H1 (cell line): ENCODE results near the gene CDYL2. TPM values are rescaled to one million over a fixed set of nuclear protein-coding genes. Genes with fewer than 3 reads are reported as not detected.
"Not testable (repeated sequence)": the region's sequence is repeated elsewhere in the genome, so short reads cannot be mapped to it uniquely, and the experiment has no call there.

ENCODE experiments used
- CTCF ChIA-PET: fragments of 300-600 bp; sonication (Branson Sonifier 250); formaldehyde crosslinking; loops from one replicate; lab custom pipeline; 2021; ENCODE audit not compliant: partially characterized antibody; lab: Charles Lee
- POLR2A ChIA-PET: fragments of 300-600 bp; sonication (Branson Sonifier 250); formaldehyde crosslinking; loops from one replicate; lab custom pipeline; 2021; ENCODE audit warnings: inconsistent platforms; ENCODE audit not compliant: partially characterized antibody; lab: Charles Lee
- DNase-seq, 2 experiments: peaks; one replicate each; pipeline versions ENCODE4 v3.0.0 to v3.0.0-alpha.2; 2010 to 2022; ENCODE audit warnings: low spot score in 2 of 2, low read depth in 1 of 2, mixed read lengths in 1 of 2
- FAIRE-seq: peaks from 2 replicates; lab custom pipeline; 2011; peaks lifted over from hg19 to GRCh38; lab: Jason Lieb, UNC
- H2AFZ ChIP-seq: 2 replicates; pipeline ENCODE4 v1.8.1; 2012; ENCODE audit warnings: low read length, inconsistent platforms
- H2AK5ac ChIP-seq: 2 replicates; pipeline ENCODE4 v1.6.1; 2013; ENCODE audit warnings: low read depth, low read length
- H2BK120ac ChIP-seq: replicated peaks from 2 replicates; pipeline ENCODE3; 2013; ENCODE audit warnings: low read depth, low read length, inconsistent platforms
- H2BK12ac ChIP-seq: 2 replicates; pipeline ENCODE4 v1.6.1; 2013; ENCODE audit warnings: low read depth, low read length
- H2BK15ac ChIP-seq: 2 replicates; pipeline ENCODE4 v1.6.1; 2013; ENCODE audit warnings: low read length
- H2BK20ac ChIP-seq: 2 replicates; pipeline ENCODE4 v1.6.1; 2013; ENCODE audit warnings: low read length
- H2BK5ac ChIP-seq: 2 replicates; pipeline ENCODE4 v1.6.1; 2013; ENCODE audit warnings: low read depth, low read length
- H3K14ac ChIP-seq: 2 replicates; pipeline ENCODE4 v1.6.1; 2013; ENCODE audit warnings: inconsistent platforms; ENCODE audit not compliant: insufficient read length
- H3K18ac ChIP-seq: 2 replicates; pipeline ENCODE4 v1.6.1; 2013; ENCODE audit warnings: low read length; ENCODE audit errors: extremely low read depth
- H3K23ac ChIP-seq: 2 replicates; pipeline ENCODE4 v1.6.1; 2013; ENCODE audit warnings: inconsistent platforms; ENCODE audit not compliant: insufficient read length
- H3K23me2 ChIP-seq: 2 replicates; pipeline ENCODE4 v1.6.1; 2013; ENCODE audit warnings: low read depth, low read length
- H3K27ac ChIP-seq: 2 replicates; pipeline ENCODE4 v1.6.1; 2011; ENCODE audit warnings: low read depth, low read length, inconsistent platforms
- H3K27me3 ChIP-seq, 4 experiments: replicated peaks in 1 of 4; 1 replicate in 1 of 4; 2 replicates in 3 of 4; pipeline versions ENCODE4 v1.6.1 to v1.8.1; 2011 to 2013; ENCODE audit warnings: low read length in 3 of 4, mild to moderate bottlenecking in 3 of 4, inconsistent platforms in 2 of 4, mixed read lengths in 2 of 4, moderate library complexity in 1 of 4; ENCODE audit not compliant: control insufficient read depth in 3 of 4, insufficient read depth in 3 of 4; ENCODE audit errors: extremely low read depth in 1 of 4
- H3K36me3 ChIP-seq, 4 experiments: 2 replicates each; pipeline versions ENCODE4 v1.6.1 to v1.8.1; 2011 to 2013; ENCODE audit warnings: mild to moderate bottlenecking in 4 of 4, low read length in 3 of 4, moderate library complexity in 2 of 4, control low read depth in 1 of 4, inconsistent platforms in 1 of 4; ENCODE audit not compliant: insufficient read depth in 4 of 4, control insufficient read depth in 2 of 4
- H3K4ac ChIP-seq: replicated peaks from 2 replicates; pipeline ENCODE3; 2013; ENCODE audit warnings: low read length, low read depth, mixed read lengths, inconsistent platforms; ENCODE audit not compliant: insufficient read length
- H3K4me1 ChIP-seq, 4 experiments: replicated peaks in 1 of 4; 1 replicate in 1 of 4; 2 replicates in 3 of 4; pipeline versions ENCODE4 v1.6.1 to v1.8.1; 2011 to 2013; ENCODE audit warnings: low read length in 3 of 4, inconsistent platforms in 2 of 4, mixed read lengths in 1 of 4; ENCODE audit not compliant: insufficient read depth in 4 of 4, control insufficient read depth in 3 of 4
- H3K4me2 ChIP-seq, 2 experiments: 2 replicates each; pipeline versions ENCODE4 v1.6.1 to v1.8.1; 2011 to 2013; ENCODE audit warnings: low read depth in 2 of 2, low read length in 2 of 2, control low read depth in 1 of 2, inconsistent platforms in 1 of 2, mild to moderate bottlenecking in 1 of 2; ENCODE audit not compliant: insufficient read depth in 1 of 2
- H3K4me3 ChIP-seq, 4 experiments: fragments of 200-600, 300-600 bp in 1 of 4; sonication (generic), shearing (Covaris generic), sonication (Bioruptor Twin) in 1 of 4; 2 replicates each; pipeline versions ENCODE4 v1.5.1 to v1.8.1; 2011 to 2016; ENCODE audit warnings: low read length in 4 of 4, low read depth in 3 of 4, control low read depth in 2 of 4, inconsistent platforms in 2 of 4, mild to moderate bottlenecking in 2 of 4, mixed read lengths in 1 of 4, moderate library complexity in 1 of 4; ENCODE audit not compliant: insufficient read depth in 2 of 4; ENCODE audit errors: extremely low read depth in 1 of 4
- H3K56ac ChIP-seq: replicated peaks from 2 replicates; pipeline ENCODE3; 2013; ENCODE audit warnings: low read depth, mild to moderate bottlenecking, mixed read lengths, low read length, inconsistent platforms; ENCODE audit not compliant: insufficient read length
- H3K79me1 ChIP-seq: 2 replicates; pipeline ENCODE4 v1.6.1; 2013; ENCODE audit warnings: low read depth, low read length, control low read depth
- H3K79me2 ChIP-seq, 2 experiments: 2 replicates each; pipeline versions ENCODE4 v1.6.1 to v1.8.1; 2012 to 2013; ENCODE audit warnings: low read length in 2 of 2, mild to moderate bottlenecking in 2 of 2, inconsistent platforms in 1 of 2; ENCODE audit not compliant: insufficient read depth in 2 of 2, control insufficient read depth in 1 of 2
- H3K9ac ChIP-seq, 4 experiments: replicated peaks in 1 of 4; 1 replicate in 1 of 4; 2 replicates in 3 of 4; pipeline versions ENCODE4 v1.6.1 to v1.8.1; 2011 to 2013; ENCODE audit warnings: low read depth in 3 of 4, low read length in 3 of 4, control low read depth in 2 of 4, mild to moderate bottlenecking in 2 of 4, moderate library complexity in 2 of 4, inconsistent platforms in 1 of 4; ENCODE audit errors: extremely low read depth in 1 of 4
- H3K9me3 ChIP-seq, 2 experiments: 2 replicates each; pipeline versions ENCODE4 v1.6.1 to v1.8.1; 2012 to 2013; ENCODE audit warnings: mild to moderate bottlenecking in 2 of 2, moderate library complexity in 2 of 2, control low read depth in 1 of 2, inconsistent platforms in 1 of 2, low read depth in 1 of 2, low read length in 1 of 2, mixed read lengths in 1 of 2; ENCODE audit not compliant: insufficient read depth in 2 of 2
- H4K20me1 ChIP-seq, 2 experiments: replicated peaks in 1 of 2; 2 replicates each; pipeline versions ENCODE3 to v1.8.1; 2011 to 2013; ENCODE audit warnings: inconsistent platforms in 2 of 2, low read length in 2 of 2, mild to moderate bottlenecking in 1 of 2; ENCODE audit not compliant: insufficient read depth in 2 of 2, control insufficient read depth in 1 of 2
- H4K5ac ChIP-seq: 2 replicates; pipeline ENCODE4 v1.6.1; 2013; ENCODE audit warnings: low read length, low read depth, mixed read lengths, inconsistent platforms; ENCODE audit not compliant: insufficient read length
- H4K8ac ChIP-seq: 2 replicates; pipeline ENCODE4 v1.8.0; 2013; ENCODE audit warnings: mild to moderate bottlenecking, moderate library complexity, low read length, inconsistent platforms; ENCODE audit not compliant: insufficient read depth; ENCODE audit errors: extremely low read depth
- H4K91ac ChIP-seq: replicated peaks from 2 replicates; pipeline ENCODE3; 2013; ENCODE audit warnings: low read length, mixed read lengths, inconsistent platforms; ENCODE audit not compliant: insufficient read length
- ASH2L ChIP-seq: fragments of 200-600, 300-600 bp; sonication (generic); IDR thresholded peaks from one replicate; pipeline ENCODE4 v1.7.1; 2017; ENCODE audit warnings: low read length
- CBX8 ChIP-seq: fragments of 300-800, 300-1000 bp; sonication (generic); IDR thresholded peaks from 2 replicates; pipeline ENCODE4 v1.7.1; 2016; ENCODE audit warnings: low read depth, low read length, borderline replicate concordance
- CHD1 ChIP-seq: IDR thresholded peaks from 2 replicates; pipeline ENCODE4 v1.6.1; 2012; ENCODE audit warnings: low read depth, low read length, improper control_type of control experiment
- E2F6 ChIP-seq: IDR thresholded peaks from 2 replicates; pipeline ENCODE4 v1.6.1; 2012; ENCODE audit warnings: inconsistent platforms
- HDAC2 ChIP-seq, 2 experiments: fragments of 300-600 bp in 1 of 2; sonication (generic) in 1 of 2; IDR thresholded peaks; 2 replicates each; pipeline ENCODE4 v1.6.1; 2011 to 2012; ENCODE audit warnings: low read depth in 2 of 2, low read length in 2 of 2, mild to moderate bottlenecking in 2 of 2, moderate library complexity in 2 of 2, borderline replicate concordance in 1 of 2, inconsistent platforms in 1 of 2
- SP2 ChIP-seq: IDR thresholded peaks from 2 replicates; pipeline ENCODE4 v1.6.1; 2012; ENCODE audit warnings: mild to moderate bottlenecking, low read length, inconsistent platforms
- WGBS, 2 experiments: shearing (Covaris generic) in 1 of 2; methylation state at CpG; one replicate each; pipeline versions ENCODE4 v1.1.6 to v1.1.7; 2013 to 2015; ENCODE audit warnings: low lambda C conversion rate in 2 of 2, mixed read lengths in 2 of 2, inconsistent platforms in 1 of 2, low coverage in 1 of 2, missing lambda C conversion rate in 1 of 2; ENCODE audit not compliant: insufficient replicate concordance in 2 of 2, insufficient coverage in 1 of 2, insufficient read length in 1 of 2; ENCODE audit errors: extremely low coverage in 1 of 2, missing lambda C conversion rate in 1 of 2; 5-methylcytosine and 5-hydroxymethylcytosine counted together
- polyA plus RNA-seq, 7 experiments: library from polyadenylated mRNA; depleted of rRNA in 3 of 7; stranded (reverse) in 5 of 7; unstranded in 2 of 7; fragments of >200 nt in 5 of 7; fragments of 200-250 nt in 2 of 7; gene quantifications; 1 replicate in 5 of 7; 2 replicates in 1 of 7; 4 replicates in 1 of 7; pipeline versions ENCODE4 v1.2.1 to v1.2.3, GENCODE V29; 2011 to 2013; ENCODE audit warnings: missing spikeins in 2 of 7, mixed read lengths in 2 of 7
- total RNA-seq: library from RNA; stranded (reverse); fragmentation: NEBNext Ultra II Directional; extraction: Animal tissue kit (Norgen Biotek cat#: 25700); gene quantifications from 2 replicates; pipeline ENCODE4 v1.2.1, GENCODE V29; 2021

Gene CDYL2
- total and polyA plus RNA-seq, 2 of the 8 experiments (the other 6 are each of a cell fraction or from before 2014, with no cell fraction given): 0.33 to 5.3 TPM

- TF ChIP-seq SP2: no peak
- no peak for TF ChIP-seq E2F6
- TF ChIP-seq CBX8: no peak
- no peak for TF ChIP-seq ASH2L
- TF ChIP-seq HDAC2 (IDR thresholded peaks at IDR 0.05; ENCODE audit: borderline replicate concordance in 1 of 2, low read depth in 2 of 2, low read length in 2 of 2): no peak
- TF ChIP-seq CHD1: no peak
Measured at GRCh38 chr16:80788027-80788426, 16.4 kb downstream of the CDYL2 start (continued).

- H4K8ac ChIP-seq, H2BK15ac ChIP-seq, FAIRE-seq, H3K36me3 ChIP-seq, H3K4me2 ChIP-seq, H2BK12ac ChIP-seq, H3K23me2 ChIP-seq, H3K4me1 ChIP-seq, H3K79me1 ChIP-seq, H4K5ac ChIP-seq, POLR2A ChIA-PET, CTCF ChIA-PET, H3K4me3 ChIP-seq, H4K20me1 ChIP-seq, H4K91ac ChIP-seq, H2AK5ac ChIP-seq, H3K9ac ChIP-seq, H3K27ac ChIP-seq, H2AFZ ChIP-seq, H3K18ac ChIP-seq, H3K14ac ChIP-seq, H3K4ac ChIP-seq, H3K79me2 ChIP-seq, H3K9me3 ChIP-seq, H3K56ac ChIP-seq, H2BK5ac ChIP-seq, H3K27me3 ChIP-seq, H3K23ac ChIP-seq, H2BK120ac ChIP-seq, DNase-seq, H2BK20ac ChIP-seq: not testable (repeated sequence)
- 88% methylated on average over 3 of the region's 3 CpGs; no CpG with 5 or more reads in 1 of the 2 experiments for WGBS, 2 experiments
Measured at GRCh38 chr16:80786561-80786960, 17.8 kb downstream of the CDYL2 start.
